RCC 7860 (cell line): ENCODE results near the gene LRIG3.
"Not testable (repeated sequence)": the region's sequence is repeated elsewhere in the genome, so short reads cannot be mapped to it uniquely, and the experiment has no call there.

Experiments used
- DNase-seq: peaks from one replicate; pipeline ENCODE4 v3.0.0-alpha.2; 2015; ENCODE audit warnings: low spot score
- FAIRE-seq: peaks from 2 replicates; lab custom pipeline; 2012; peaks lifted over from hg19 to GRCh38; lab: Jason Lieb, UNC

LRIG3 gene

GRCh38 chr12:58905422-58905821 is 14.9 kb downstream of the LRIG3 start:
- FAIRE-seq (no peak), DNase-seq (no peak)

- DNase-seq, FAIRE-seq: not testable (repeated sequence)
These were observed 17.6 kb downstream of the LRIG3 start for GRCh38 chr12:58902726-58903125.

GRCh38 chr12:58901664-58902063 is 18.6 kb downstream of the LRIG3 start:
- no peak for FAIRE-seq

GRCh38 chr12:58897969-58898368 is 22.3 kb downstream of the LRIG3 start:
- DNase-seq (no peak), FAIRE-seq (no peak)

More at GRCh38 chr12:58901664-58902063, 18.6 kb downstream of the LRIG3 start:
- no peak for DNase-seq

- DNase-seq (no peak), FAIRE-seq (no peak)
These were observed 24.0 kb downstream of the LRIG3 start for GRCh38 chr12:58896278-58896677.

GRCh38 chr12:58895053-58895452 is 25.3 kb downstream of the LRIG3 start:
- no peak for DNase-seq

GRCh38 chr12:58894040-58894439 is 26.3 kb downstream of the LRIG3 start:
- DNase-seq (no peak), FAIRE-seq (no peak)

More at GRCh38 chr12:58895053-58895452, 25.3 kb downstream of the LRIG3 start:
- no peak for FAIRE-seq

- DNase-seq (no peak), FAIRE-seq (no peak)
These were observed 26.8 kb downstream of the LRIG3 start for GRCh38 chr12:58893495-58893894.

- FAIRE-seq (no peak), DNase-seq (no peak)
These were observed 30.7 kb downstream of the LRIG3 start for GRCh38 chr12:58889557-58889956.

GRCh38 chr12:58888131-58888783 is 32.0 kb downstream of the LRIG3 start:
- DNase-seq (peak; percentile 54), FAIRE-seq (peak; percentile 65)

GRCh38 chr12:58887068-58887467 is 33.2 kb downstream of the LRIG3 start:
- no peak for FAIRE-seq
- DNase-seq: no peak

- FAIRE-seq (no peak), DNase-seq (no peak)
These were observed 33.8 kb downstream of the LRIG3 start for GRCh38 chr12:58886474-58886873.

GRCh38 chr12:58884916-58885315 is 35.4 kb downstream of the LRIG3 start:
- FAIRE-seq (no peak), DNase-seq (no peak)

GRCh38 chr12:58883576-58884334 is 36.5 kb downstream of the LRIG3 start:
- FAIRE-seq: no peak
- DNase-seq: no peak

GRCh38 chr12:58882826-58883225 is 37.5 kb downstream of the LRIG3 start:
- FAIRE-seq: no peak
- DNase-seq: no peak

GRCh38 chr12:58881816-58882215 is 38.5 kb downstream of the LRIG3 start:
- FAIRE-seq (no peak), DNase-seq (no peak)

GRCh38 chr12:58880639-58881038 is 39.7 kb downstream of the LRIG3 start:
- DNase-seq (no peak), FAIRE-seq (no peak)

GRCh38 chr12:58877243-58877743 is 43.0 kb downstream of the LRIG3 start:
- peak; percentile 98 for DNase-seq
- peak; percentile 97 for FAIRE-seq

GRCh38 chr12:58873496-58873895 is 46.8 kb downstream of the LRIG3 start:
- peak; percentile 92 for DNase-seq
- peak; percentile 97 for FAIRE-seq

- FAIRE-seq (no peak), DNase-seq (no peak)
These were observed 48.7 kb downstream of the LRIG3 start for GRCh38 chr12:58871556-58871955.

GRCh38 chr12:58870595-58870994 is 49.7 kb downstream of the LRIG3 start:
- no peak for FAIRE-seq
- no peak for DNase-seq

GRCh38 chr12:58860788-58861240 is 59.5 kb downstream of the LRIG3 start:
- no peak for FAIRE-seq
- no peak for DNase-seq
